Stimulated activated CD4-positive, alpha-beta T cell treated with anti-CD3 and anti-CD28 coated beads, Interleukin-4, amount 100 ng/mL, for 48 hours (primary cell): ENCODE measurements around the gene ANP32B.
A peak's percentile ranks its signal among the peaks of the same experiment; 100 is the strongest.
"Not testable (repeated sequence)": the region's sequence is repeated elsewhere in the genome, so short reads cannot be mapped to it uniquely, and the experiment has no call there.

Source experiments
- DNase-seq, 2 donors: peaks; one replicate each; pipeline ENCODE4 v3.0.0-alpha.2; 2020; ENCODE audit warnings: low read depth in 2 of 2

Gene ANP32B

GRCh38 chr9:97982683-97983588 lies at the start of gene ANP32B:
Gene ANP32B, plus strand, starts transcription at chr9:97983341. Its CDS starts 215 bp downstream, at chr9:97983556.
- peak; percentile 93 to 96 for DNase-seq

DNA sequence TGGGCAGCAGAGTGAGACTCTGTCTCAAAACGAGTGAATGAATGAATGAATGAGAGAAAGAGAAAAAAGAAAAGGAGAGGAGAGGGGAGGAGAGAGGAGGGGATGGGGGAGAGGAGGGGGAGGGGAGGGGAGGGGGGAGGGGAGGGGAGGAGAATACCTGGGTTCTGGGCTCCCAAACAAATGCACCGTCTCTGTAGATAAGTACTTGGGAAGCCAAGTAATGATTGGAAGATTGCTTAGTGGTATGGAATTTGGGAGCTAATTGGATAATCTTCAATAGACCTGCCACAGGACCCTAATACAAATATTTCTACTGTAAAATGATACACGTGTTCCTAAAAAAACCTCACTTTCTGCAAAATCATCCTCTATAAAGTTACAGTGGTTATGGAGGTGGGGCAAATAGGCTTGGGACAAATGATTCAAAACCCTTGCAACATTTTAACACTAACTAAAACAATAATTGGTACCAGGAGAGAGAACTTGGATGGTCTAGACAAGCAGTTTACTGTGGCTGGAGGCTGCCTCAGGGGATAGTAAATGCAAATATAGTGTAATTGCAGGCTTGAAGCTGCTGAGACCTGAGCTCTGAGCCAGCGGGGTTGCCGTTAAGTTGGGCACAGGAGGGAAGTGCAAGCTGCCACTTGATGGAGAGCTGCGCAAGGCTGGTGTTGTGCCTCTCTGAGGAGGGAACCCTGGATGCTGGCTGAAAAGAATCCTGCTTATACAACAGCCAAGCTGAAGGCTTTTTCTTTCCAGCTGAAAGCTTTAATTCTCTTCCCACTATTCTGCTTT lies 48.6 kb upstream of the ANP32B start:
- no peak for DNase-seq

DNA sequence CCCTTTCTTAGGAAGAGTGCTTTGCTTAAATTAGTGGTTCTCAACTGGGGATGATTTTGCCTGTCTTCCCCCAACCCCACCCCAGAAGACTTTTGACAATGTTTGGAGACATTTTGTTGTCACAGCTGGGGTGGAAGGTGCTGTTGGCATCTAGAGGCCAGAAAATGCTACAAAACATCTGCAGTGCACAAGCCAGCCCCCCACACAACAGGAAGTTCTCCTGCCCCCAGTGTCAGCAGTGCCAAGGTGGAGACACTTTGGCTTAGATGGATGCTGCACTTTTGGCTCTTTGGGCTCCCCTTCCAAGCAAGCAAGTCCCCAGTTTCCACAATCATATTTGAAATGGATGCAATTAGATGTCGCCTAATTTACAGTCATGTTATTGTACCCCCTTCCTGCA lies 47.9 kb upstream of the ANP32B start:
- DNase-seq: no peak

- no peak for DNase-seq
These were observed 46.1 kb upstream of the ANP32B start for GRCh38 chr9:97936998-97937397.

DNA sequence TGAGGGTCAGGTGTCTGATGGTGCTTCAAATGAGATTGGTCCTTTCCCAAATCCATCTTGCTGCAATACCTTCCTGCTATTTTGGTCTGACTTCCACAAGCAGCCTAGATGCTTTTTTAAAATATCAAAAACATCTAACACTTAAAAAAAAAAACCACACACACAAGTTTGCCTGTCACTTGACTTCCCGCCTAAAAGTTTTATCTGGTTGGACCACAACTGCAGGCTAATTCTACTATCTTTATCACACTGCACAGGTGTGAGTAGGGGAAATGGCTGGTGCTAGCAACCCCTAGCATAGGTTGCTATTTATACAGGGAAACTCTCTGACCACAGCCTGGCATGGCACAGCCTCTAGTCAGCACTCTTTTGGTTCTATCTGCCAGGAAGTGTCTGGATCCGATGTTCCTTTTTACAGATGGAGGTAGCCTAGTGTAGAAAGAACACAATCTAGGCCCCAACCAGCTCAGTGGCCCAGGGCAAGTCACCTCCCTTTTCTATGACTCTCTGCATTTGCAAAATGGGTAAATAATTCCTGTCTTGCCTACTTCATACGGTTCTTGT lies 45.0 kb upstream of the ANP32B start, which contains the start of gene HEMGN:
Gene HEMGN (minus strand): TSS at position 92 of the 564 bp plus-strand sequence. CDS start 36 bp downstream, at position 56.
- DNase-seq: no peak

GRCh38 chr9:97940233-97940632 lies 42.9 kb upstream of the ANP32B start:
- DNase-seq: no peak

DNA sequence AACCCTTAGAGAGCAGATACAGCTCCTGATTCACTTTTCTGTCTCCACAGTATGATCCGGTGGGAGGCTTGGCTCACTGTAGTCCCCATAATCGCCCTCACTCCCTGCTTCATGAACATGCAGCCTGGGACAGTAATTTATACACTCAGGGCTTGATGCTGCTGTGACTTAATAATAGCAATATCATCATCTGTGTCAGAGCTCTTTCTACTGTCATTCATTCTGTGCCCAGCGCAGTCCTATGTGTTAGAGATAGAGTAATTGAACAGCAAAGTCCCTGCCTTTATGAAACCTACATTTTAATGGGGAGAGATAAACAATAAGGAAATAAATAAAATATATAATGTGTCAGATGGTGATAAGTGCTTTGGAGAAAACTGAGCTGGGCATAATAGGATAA lies 42.4 kb upstream of the ANP32B start:
- no peak for DNase-seq

GRCh38 chr9:97941323-97941722 lies 41.8 kb upstream of the ANP32B start:
- no peak for DNase-seq

GRCh38 chr9:97943308-97943855 lies 39.8 kb upstream of the ANP32B start:
- no peak for DNase-seq

DNA sequence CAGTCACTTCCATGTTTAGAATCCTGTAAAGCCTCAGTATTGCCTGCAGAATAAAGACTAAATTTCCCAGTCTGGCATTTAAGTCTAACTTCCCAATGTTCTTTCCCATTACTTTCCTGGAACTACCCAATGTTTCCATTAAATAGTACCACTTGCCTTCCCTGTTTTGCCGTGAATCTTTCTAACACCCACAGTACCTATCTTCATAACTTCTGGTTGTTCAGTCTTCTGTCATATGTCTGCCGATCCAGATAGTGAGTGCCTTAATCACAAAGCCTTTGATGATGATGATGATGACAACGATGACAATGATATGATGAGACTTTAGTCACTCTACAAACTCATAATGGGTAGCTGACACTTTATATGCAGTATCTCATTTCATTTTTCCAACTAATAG lies 38.5 kb upstream of the ANP32B start:
- no peak for DNase-seq

DNA sequence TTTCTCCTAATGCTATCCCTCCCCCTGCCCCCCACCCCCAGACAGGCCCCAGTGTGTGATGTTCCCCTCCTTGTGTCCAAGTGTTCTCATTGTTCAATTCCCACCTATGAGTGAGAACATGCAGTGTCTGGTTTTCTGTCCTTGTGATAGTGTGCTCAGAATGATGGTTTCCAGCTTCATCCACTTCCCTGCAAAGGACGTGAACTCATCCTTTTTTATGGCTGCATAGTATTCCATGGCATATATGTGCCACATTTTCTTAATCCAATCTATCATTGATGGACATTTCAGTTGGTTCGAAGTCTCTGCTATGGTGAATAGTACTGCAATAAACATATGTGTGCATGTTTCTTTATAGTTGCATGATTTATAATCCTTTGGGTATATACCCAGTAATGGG lies 37.7 kb upstream of the ANP32B start:
- not testable (repeated sequence) for DNase-seq

- DNase-seq: not testable (repeated sequence)
These were observed 36.0 kb upstream of the ANP32B start for GRCh38 chr9:97947094-97947493.

DNA sequence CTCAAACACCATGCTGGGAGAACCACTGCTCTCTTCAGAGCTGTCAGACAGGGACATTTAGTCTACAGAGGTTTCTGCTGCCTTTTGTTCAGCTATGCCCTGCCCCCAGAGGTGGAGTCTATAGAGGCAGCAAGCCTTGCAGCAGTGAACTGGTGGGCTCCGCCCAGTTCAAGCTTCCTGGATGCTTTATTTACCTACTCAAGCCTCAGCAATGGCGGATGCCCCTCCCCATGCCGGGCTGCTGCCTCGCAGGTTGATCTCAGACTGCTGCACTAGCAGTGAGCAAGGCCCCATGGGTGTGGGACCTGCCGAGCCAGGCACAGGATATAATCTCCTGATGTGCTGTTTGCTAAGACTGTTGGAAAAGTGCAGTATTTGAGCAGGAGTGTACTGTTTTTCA lies 32.3 kb upstream of the ANP32B start:
- DNase-seq: not testable (repeated sequence)

- DNase-seq: peak; percentile 22 to 30
These were observed 28.6 kb upstream of the ANP32B start for GRCh38 chr9:97954550-97954989.

DNA sequence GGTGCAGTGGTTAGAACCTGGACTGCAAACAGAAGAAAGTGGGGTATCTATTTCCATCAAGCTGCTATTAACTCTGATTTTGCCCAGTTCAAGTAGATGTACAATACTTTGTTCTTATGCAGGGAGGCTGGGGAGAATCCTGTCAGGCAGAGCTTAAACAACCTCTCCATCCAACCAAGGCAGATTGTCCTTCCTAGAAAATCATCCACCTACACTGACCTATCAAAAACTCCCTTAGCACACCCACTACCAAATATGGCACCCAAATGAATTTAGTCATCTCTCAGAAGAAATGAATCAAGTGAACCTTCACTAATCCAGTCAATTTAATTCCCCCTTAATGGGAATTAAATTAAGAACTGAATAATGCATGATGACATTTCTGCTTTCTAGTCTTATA lies 26.8 kb upstream of the ANP32B start:
- DNase-seq: no peak

DNA sequence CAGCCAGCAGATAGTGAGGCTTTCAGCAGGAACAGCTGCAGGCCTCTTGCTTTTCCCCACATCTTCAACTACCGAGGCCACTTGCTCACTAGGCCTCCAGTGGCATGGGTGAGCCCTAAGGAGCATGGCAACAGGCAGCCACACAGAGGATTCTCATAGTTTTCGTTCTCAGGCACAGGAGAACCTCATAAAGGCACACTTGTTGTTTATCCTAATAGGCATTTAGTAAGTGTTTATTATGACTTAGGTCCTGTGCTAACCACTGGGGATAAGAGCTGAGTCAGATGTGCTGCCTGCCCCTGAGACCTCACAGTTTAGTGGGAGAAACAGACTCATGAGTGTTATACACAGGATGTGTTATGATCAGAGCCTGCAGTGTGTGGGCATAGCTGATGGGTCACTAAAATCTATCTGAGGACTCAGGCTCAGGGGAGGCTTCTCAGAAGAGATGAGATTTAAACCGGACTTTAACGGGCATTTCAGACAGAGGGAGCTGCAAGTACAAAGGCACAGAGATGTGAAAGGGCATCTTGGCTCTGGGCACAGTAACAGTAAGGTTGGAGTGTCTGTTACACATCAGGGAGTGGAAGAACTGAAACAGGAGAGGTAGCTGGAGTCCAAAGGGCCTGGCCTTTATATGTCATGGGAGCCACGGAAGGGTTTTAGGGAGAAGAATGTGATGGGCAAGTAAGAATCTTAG lies 24.2 kb upstream of the ANP32B start:
- DNase-seq: no peak

DNA sequence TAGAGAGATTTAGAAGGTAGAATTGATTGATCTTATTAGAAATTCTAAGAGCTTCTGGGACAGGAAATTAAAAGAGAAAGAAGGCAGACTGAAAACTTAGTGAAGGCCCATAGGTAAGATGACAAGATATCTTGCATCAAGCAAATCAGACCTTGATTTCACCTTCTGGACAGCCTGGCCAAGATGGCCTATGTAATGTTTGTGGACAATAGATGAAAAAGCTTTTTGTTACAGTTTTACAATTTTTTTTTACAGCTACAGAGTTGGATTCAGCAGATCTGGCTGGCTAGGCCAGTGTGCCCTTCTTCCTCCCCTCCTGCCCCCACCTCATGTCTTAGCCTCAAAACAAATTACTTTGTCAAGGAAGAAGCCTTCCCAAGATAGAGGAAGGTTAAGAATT lies 23.6 kb upstream of the ANP32B start:
- DNase-seq: no peak

DNA sequence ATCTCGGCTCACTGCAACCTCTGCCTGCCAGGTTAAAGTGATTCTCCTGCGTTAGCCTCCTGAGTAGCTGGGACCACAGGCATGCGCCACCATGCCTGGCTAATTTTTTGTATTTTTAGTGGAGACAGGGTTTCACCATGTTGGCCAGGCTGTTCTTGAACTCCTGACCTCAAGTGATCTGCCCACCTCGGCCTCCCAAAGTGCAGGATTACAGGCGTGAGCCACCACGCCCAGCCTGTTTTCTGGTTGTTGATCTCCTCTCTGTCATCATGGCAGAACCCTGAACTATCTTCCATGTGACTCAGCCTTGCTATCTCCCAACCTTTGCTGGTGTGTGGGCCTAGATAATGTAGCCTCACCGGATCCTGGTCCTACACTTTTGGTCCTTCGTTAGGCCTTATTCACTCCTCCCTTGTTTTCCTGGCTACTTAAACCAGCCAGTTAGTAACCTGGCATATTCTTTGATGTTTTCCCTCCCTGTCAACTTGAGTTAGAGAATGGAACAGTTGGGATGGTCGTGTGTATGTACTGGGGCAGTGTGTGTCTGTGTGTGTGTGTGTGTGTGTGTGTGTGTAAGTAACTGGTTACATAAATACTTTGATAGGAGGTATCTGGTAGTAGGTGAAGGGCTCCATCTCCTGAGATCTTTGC lies 22.3 kb upstream of the ANP32B start:
- DNase-seq: not testable (repeated sequence)

DNA sequence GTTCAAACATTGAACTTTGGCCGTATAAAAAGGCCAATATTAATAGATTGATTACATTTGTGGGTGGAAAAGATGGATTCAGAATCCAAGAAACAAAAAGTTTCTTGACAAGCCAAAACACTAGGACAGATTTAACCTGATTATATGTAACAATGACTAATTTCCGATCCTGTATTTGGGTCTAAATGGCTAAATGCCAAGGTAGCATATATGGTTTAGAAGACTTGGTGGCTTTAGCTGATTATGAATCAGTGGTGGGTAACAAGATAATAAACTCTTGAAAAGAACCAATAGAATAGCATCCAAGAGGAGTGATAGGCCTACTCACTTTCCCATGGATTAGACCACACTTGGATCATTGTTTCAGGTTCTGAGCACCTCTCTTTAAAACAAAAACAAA lies 21.8 kb upstream of the ANP32B start:
- no peak for DNase-seq

DNA sequence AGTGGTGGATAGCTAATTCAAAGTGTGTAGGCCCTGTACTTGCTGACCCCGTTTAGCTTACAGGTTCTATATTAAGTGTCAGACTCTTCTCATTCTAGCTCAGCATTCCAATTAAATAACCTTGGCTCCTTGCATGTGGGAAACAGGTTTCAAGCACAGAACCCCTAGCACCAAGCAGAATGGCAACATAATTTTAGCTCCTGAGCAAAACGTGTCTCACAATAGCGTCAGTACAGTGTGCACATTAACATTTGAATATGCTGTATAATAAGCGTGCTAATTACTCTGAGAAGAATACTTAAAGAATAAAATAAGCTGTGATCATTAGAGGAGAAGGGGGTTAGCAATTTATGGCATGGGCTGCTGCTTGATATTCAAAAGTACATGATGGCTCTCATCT lies 21.0 kb upstream of the ANP32B start:
- no peak for DNase-seq

GRCh38 chr9:97962575-97962974 lies 20.6 kb upstream of the ANP32B start:
- DNase-seq: no peak
